ENCODE measurements around the gene SWAP70. TPM values are rescaled to one million over a fixed set of nuclear protein-coding genes. Genes with fewer than 3 reads are reported as not detected.

The SWAP70 gene
- polyA plus RNA-seq, 1 experiment = 24.6 TPM

DNA sequence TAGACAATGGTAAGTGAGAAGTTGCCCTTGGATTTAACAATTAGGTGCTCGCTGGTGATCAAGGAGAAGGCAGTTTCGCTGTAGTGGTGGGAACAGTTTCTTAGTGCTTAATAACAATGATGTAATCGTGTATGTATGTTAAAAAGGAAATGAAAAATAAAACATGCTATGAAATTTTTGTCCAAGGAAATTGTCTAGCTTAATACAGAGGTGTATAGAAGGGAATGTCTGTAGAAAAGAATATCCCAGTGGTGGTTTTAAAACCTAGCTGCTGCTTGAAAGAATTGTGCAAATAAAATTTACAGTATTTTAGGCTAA lies 53.1 kb downstream of the SWAP70 start:
- TF ChIP-seq, protein P1, sequence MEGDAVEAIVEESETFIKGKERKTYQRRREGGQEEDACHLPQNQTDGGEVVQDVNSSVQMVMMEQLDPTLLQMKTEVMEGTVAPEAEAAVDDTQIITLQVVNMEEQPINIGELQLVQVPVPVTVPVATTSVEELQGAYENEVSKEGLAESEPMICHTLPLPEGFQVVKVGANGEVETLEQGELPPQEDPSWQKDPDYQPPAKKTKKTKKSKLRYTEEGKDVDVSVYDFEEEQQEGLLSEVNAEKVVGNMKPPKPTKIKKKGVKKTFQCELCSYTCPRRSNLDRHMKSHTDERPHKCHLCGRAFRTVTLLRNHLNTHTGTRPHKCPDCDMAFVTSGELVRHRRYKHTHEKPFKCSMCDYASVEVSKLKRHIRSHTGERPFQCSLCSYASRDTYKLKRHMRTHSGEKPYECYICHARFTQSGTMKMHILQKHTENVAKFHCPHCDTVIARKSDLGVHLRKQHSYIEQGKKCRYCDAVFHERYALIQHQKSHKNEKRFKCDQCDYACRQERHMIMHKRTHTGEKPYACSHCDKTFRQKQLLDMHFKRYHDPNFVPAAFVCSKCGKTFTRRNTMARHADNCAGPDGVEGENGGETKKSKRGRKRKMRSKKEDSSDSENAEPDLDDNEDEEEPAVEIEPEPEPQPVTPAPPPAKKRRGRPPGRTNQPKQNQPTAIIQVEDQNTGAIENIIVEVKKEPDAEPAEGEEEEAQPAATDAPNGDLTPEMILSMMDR (IDR thresholded peaks at IDR 0.05; ENCODE audit: low read depth, low read length) = no peak
- Histone ChIP-seq H3K27me3 (ENCODE audit: control insufficient read depth, insufficient read depth, low read length) (no peaks in the 10 kb centered on the region), H3K9me3 (ENCODE audit: control insufficient read depth, insufficient read depth, low read length) (no peaks in the 10 kb centered on the region; the same call in 1 of the 2 replicates), H3K27ac (ENCODE audit: low read depth, low read length) (no peak overlapping the region), H3K4me3 (ENCODE audit: low read depth, low read length) (no peak overlapping the region)
- POLR2A ChIA-PET = no interaction called here
- CTCF ChIA-PET = no interaction called here
- DNase-seq (ENCODE audit: low read depth, low spot score) = no peak

DNA sequence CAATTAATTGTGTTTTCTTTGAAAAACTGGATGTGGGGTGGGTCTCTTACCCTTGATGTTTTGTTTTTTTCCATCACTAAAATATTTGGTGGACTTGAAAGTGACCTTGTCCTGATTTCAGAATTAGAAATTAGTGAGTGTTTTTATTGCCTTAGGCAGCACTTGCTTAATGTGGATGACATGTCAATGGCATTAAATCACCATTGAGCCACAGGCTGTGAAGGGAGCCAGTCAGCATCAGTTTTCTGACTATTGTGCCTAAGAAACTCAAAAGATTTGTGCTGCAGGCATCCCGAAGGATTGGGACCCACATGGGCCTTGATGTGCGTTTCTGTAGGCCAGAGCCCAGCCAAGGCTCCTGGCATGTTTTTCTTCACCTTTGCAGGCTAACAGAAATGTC lies 53.8 kb downstream of the SWAP70 start:
- POLR2A ChIA-PET = no interaction called here

DNA sequence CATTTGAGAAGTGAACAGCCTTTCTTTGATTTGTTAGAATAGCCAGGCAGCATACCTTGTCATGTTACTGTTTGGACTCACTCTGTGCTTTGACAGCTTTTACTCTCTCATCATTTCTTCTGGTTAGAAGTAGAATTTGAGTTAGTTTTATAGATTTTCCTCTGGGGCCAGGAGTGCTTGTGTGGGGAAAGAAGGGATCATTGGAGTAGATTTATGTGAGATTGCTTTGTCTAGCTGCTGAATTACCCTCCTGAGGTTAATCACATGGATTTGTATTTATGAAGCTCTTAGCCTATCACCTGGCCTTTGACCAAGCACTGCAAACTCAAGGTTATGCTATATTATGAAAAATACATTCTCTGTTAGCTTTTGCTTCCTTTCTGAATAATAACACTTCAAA lies 54.3 kb downstream of the SWAP70 start:
- TF ChIP-seq, protein P1 (IDR thresholded peaks at IDR 0.05; ENCODE audit: low read depth, low read length) = no peak
- Histone ChIP-seq H3K9me3 (ENCODE audit: control insufficient read depth, insufficient read depth, low read length) (no peaks in the 10 kb centered on the region; the same call in 1 of the 2 replicates), H3K27me3 (ENCODE audit: control insufficient read depth, insufficient read depth, low read length) (no peaks in the 10 kb centered on the region), H3K27ac (ENCODE audit: low read depth, low read length) (no peak overlapping the region), H3K4me3 (ENCODE audit: low read depth, low read length) (no peak overlapping the region)
- CTCF ChIA-PET = no interaction called here
- POLR2A ChIA-PET = no interaction called here
- DNase-seq (ENCODE audit: low read depth, low spot score) = no peak

More for the DNA sequence above, 53.8 kb downstream of the SWAP70 start:
- H3K4me3 ChIP-seq (ENCODE audit: low read depth, low read length) = no peak overlapping the region
- no peak overlapping the region for H3K27ac ChIP-seq (ENCODE audit: low read depth, low read length)
- CTCF ChIA-PET = no interaction called here
- no peaks in the 10 kb centered on the region for H3K27me3 ChIP-seq (ENCODE audit: control insufficient read depth, insufficient read depth, low read length)
- TF ChIP-seq, protein P1 (IDR thresholded peaks at IDR 0.05; ENCODE audit: low read depth, low read length) = no peak
- no peaks in the 10 kb centered on the region; the same call in 1 of the 2 replicates for H3K9me3 ChIP-seq (ENCODE audit: control insufficient read depth, insufficient read depth, low read length)
- DNase-seq (ENCODE audit: low read depth, low spot score) = no peak

DNA sequence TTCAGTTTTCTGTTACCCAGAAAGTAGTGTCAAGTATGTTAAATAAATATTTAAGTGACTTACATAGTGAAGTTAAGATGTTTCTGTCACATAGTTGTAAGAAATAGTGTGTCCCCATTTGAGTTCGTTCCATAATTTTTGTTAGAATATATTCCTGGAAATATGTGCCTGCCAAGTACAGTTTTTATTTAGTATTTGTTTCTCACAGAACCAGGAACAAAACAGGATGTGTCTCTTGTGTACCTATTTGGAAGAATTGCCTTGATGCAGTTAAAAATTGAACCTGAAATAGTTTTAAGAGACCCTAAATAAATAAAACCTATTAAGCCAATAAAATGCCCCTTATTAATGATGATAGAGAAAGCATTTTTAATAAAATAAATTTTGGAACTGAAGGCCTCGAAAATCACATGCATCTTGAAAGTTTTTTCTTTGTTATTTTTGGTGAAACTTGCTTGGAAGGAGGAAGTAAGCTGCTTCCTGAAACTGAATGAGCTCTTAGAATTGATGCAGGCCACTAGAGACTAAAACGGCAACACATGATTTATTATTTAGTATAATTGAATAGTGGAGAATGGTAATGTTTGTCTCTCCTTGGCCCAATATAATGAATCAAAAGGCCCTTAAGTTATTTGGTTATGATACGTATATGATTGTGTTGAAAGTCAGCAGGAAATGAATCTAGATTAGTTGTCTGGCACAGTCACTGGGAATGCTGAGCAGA lies 55.9 kb downstream of the SWAP70 start:
- Histone ChIP-seq H3K4me3 (ENCODE audit: low read depth, low read length) (no peak overlapping the region), H3K27me3 (ENCODE audit: control insufficient read depth, insufficient read depth, low read length) (no peaks in the 10 kb centered on the region), H3K27ac (ENCODE audit: low read depth, low read length) (no peak overlapping the region), H3K9me3 (ENCODE audit: control insufficient read depth, insufficient read depth, low read length) (no peaks in the 10 kb centered on the region; the same call in 1 of the 2 replicates)
- ChIA-PET POLR2A (no interaction called here), CTCF (no interaction called here)
- TF ChIP-seq, protein P1 (IDR thresholded peaks at IDR 0.05; ENCODE audit: low read depth, low read length) = no peak
- DNase-seq (ENCODE audit: low read depth, low spot score) = no peak

DNA sequence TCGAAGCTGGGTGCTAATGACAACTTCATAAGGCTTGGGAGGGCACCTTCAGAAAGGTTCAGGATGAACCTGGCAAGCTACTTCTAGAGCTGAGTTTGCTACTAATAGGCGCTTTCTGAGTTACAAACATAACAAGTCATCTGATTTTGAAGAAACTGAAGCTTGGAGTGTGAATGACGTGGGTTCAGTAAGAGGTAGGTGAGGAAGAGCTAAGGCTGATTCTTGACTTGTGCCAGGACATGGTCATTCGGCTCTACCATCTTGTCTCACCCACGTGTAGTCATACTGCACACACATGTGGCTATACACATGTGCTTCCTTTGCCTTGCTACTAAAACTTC lies 56.4 kb downstream of the SWAP70 start:
- Histone ChIP-seq H3K27me3 (ENCODE audit: control insufficient read depth, insufficient read depth, low read length) (no peaks in the 10 kb centered on the region), H3K4me3 (ENCODE audit: low read depth, low read length) (no peak overlapping the region), H3K27ac (ENCODE audit: low read depth, low read length) (no peak overlapping the region), H3K9me3 (ENCODE audit: control insufficient read depth, insufficient read depth, low read length) (no peaks in the 10 kb centered on the region; the same call in 1 of the 2 replicates)
- TF ChIP-seq, protein P1 (IDR thresholded peaks at IDR 0.05; ENCODE audit: low read depth, low read length) = no peak
- ChIA-PET CTCF (no interaction called here), POLR2A (no interaction called here)
- DNase-seq (ENCODE audit: low read depth, low spot score) = no peak

Data from AG04450 (cell line).